Mucosa of descending colon (tissue), 3 donors: Measurements from ENCODE around the gene HNRNPAB. TPM values are rescaled to one million over a fixed set of nuclear protein-coding genes. Genes with fewer than 3 reads are reported as not detected.
A peak's percentile ranks its signal among the peaks of the same experiment; 100 is the strongest.

Experiments used
- ATAC-seq: fragments of 200-7000 bp; cut with Tn5 transposase; one replicate; pipeline ENCODE4 v1.9.1; 2020; ENCODE audit warnings: mild to moderate bottlenecking, moderate library complexity
- DNase-seq, 3 donors: peaks; one replicate each; pipeline ENCODE4 v3.0.0-alpha.2; 2020
- H3K36me3 ChIP-seq: fragments of 200-600 bp; one replicate; pipeline ENCODE4 v1.8.0; 2021; ENCODE audit warnings: low read depth, mild to moderate bottlenecking
- H3K4me1 ChIP-seq: fragments of 200-600 bp; one replicate; pipeline ENCODE4 v1.8.0; 2021; ENCODE audit warnings: low read depth, mild to moderate bottlenecking
- H3K4me3 ChIP-seq: fragments of 200-600 bp; one replicate; pipeline ENCODE4 v1.8.0; 2021; ENCODE audit warnings: mild to moderate bottlenecking
- H3K9me3 ChIP-seq: fragments of 200-600 bp; one replicate; pipeline ENCODE4 v1.8.0; 2021; ENCODE audit warnings: mild to moderate bottlenecking
- intact Hi-C, 2 donors: fragments of 100-400 bp; cut with DNase I in 1 of 2; cut with micrococcal nuclease in 1 of 2; formaldehyde crosslinking; loops; one replicate each; pipeline versions ENCODE4 v1.11.0 to v1.11.1; 2022; cut with DNase I, micrococcal nuclease
- total RNA-seq, 3 donors: library from RNA; stranded (reverse); fragmentation: NEBNext Ultra II Directional in 2 of 3; extraction: Animal tissue kit (Norgen Biotek cat#: 25700) in 2 of 3; gene quantifications; one replicate each; pipeline versions ENCODE4 v1.2.1 to v1.2.4, GENCODE V29; 2021 to 2023
- TF ChIP-seq, protein P1 (sequence below): fragments of 200-600 bp; IDR thresholded peaks from one replicate; pipeline ENCODE4 v1.8.0; 2022; ENCODE audit warnings: antibody characterized with exemption, mild to moderate bottlenecking
- donor health status: DM: no; HTN: no; CAD: no; lungs with moderate emphysema.
- donor health status: DM: no; HTN: no; CAD: no.
- donor health status: DM: no; HTN: yes; CAD: no.

Gene HNRNPAB
- total RNA-seq, 3 donors from 2014 or later, result 209 to 327 (median 244) TPM

DNA sequence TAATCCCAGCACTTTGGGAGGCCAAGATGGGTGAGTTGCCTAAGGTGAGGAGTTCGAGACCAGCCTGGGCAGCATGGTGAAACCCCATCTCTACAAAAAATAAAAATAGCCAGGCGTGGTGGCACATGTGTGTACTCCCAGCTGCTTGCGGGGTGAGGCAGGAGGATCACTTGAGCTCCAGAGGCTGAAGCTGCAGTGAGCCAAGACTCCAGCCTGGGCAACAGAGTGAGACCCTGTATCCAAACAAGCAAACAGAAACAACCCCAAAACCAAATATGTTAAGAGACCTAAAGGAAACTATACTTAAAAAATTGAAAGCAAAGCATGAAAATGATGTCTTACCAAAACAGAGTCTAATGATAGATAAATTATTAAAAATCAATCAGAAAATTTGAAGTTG, 12.4 kb downstream of the HNRNPAB start:
- Histone ChIP-seq H3K9me3 (no peaks in the 10 kb centered on the region), H3K36me3 (peaks cover 2% of the 10 kb centered on the region), H3K4me1 (peaks cover 47% of the 10 kb centered on the region), H3K4me3 (no peak overlapping the region)
- DNase-seq, result peak in 2 of 3 donors; percentile 37 to 38
- intact Hi-C loops, result no loop called here
- TF ChIP-seq, protein P1, sequence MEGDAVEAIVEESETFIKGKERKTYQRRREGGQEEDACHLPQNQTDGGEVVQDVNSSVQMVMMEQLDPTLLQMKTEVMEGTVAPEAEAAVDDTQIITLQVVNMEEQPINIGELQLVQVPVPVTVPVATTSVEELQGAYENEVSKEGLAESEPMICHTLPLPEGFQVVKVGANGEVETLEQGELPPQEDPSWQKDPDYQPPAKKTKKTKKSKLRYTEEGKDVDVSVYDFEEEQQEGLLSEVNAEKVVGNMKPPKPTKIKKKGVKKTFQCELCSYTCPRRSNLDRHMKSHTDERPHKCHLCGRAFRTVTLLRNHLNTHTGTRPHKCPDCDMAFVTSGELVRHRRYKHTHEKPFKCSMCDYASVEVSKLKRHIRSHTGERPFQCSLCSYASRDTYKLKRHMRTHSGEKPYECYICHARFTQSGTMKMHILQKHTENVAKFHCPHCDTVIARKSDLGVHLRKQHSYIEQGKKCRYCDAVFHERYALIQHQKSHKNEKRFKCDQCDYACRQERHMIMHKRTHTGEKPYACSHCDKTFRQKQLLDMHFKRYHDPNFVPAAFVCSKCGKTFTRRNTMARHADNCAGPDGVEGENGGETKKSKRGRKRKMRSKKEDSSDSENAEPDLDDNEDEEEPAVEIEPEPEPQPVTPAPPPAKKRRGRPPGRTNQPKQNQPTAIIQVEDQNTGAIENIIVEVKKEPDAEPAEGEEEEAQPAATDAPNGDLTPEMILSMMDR, result no peak
- ATAC-seq, result no peak

DNA sequence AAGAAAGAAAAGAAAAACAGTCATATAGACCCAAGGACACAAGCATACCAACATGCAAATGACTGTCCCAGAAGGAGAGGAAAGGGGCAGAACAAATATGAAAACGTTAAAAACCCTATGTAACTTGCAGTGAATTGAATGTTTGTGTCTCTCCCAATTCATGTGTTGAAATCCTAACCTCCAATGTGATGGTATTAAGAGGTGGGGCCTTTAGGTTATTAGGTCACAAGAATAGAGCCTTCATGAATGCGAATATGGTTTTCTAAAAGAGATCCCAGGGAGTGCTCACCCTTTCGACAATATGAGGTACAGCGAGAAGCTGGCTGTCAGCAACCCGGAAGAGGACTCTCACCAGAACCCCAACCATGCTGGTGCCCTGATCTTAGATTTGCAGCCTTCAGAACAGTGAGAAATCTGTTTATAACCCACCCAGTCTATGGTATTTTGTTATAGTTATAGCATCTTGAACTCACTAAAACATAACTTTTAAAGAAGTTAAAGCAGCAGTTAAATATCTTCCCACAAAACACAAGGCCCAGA, 14.0 kb downstream of the HNRNPAB start:
- H3K4me3 ChIP-seq, result no peak overlapping the region
- DNase-seq (no peak), ATAC-seq (no peak)
- peaks cover 35% of the 10 kb centered on the region for H3K4me1 ChIP-seq
- intact Hi-C loops, result no loop called here
- TF ChIP-seq, protein P1, result no peak
- H3K36me3 ChIP-seq, result no peaks in the 10 kb centered on the region
- H3K9me3 ChIP-seq, result no peaks in the 10 kb centered on the region

DNA sequence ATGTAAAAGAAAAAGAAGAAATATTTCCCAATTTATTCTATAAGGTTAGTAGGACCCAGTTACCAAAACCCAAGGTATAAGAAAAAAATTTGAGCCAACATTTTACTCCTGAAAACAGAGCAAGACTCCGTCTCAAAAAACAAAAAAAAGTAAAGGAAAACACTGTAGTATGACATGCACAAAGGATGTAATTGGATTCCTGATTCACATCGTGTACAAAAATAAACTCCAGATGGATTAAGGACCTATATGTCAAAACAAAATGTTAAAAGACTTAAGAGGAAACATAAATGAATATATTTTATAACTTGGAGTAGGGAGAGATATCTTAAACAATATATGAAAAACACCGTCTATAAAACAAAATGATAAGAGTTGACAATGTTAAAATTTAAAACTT, 14.5 kb downstream of the HNRNPAB start:
- intact Hi-C loops, result no loop called here
- no peaks in the 10 kb centered on the region for H3K36me3 ChIP-seq

DNA sequence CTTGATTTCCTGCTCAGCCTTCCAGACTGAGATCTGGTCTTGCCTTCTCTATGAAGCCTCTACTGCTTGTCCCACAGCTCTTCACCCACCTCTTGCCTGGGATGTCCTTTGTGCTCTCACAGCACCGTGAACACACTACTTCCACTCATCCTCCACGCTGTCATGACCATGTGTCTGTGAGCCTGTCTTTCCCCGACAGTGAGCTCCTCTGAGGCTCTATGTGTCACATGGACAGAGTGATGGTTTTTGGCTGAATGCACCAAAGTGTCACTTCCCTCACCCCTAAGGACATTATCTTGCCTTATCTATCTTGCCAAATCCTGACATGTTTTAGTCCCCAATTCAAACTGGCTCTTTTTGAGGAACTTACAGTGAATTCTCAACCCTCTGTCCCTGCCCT, 16.9 kb downstream of the HNRNPAB start:
- Histone ChIP-seq H3K36me3 (no peaks in the 10 kb centered on the region), H3K4me3 (no peak overlapping the region), H3K9me3 (no peaks in the 10 kb centered on the region), H3K4me1 (peaks cover 25% of the 10 kb centered on the region)
- DNase-seq (peak in 1 of 3 donors; percentile 11), ATAC-seq (no peak)
- TF ChIP-seq, protein P1, result no peak
- intact Hi-C loops, result no loop called here

More for the DNA sequence above, 14.5 kb downstream of the HNRNPAB start:
- Histone ChIP-seq H3K4me3 (no peak overlapping the region), H3K9me3 (no peaks in the 10 kb centered on the region), H3K4me1 (peaks cover 36% of the 10 kb centered on the region)
- TF ChIP-seq, protein P1, result no peak
- ATAC-seq, result no peak
- no peak for DNase-seq

DNA sequence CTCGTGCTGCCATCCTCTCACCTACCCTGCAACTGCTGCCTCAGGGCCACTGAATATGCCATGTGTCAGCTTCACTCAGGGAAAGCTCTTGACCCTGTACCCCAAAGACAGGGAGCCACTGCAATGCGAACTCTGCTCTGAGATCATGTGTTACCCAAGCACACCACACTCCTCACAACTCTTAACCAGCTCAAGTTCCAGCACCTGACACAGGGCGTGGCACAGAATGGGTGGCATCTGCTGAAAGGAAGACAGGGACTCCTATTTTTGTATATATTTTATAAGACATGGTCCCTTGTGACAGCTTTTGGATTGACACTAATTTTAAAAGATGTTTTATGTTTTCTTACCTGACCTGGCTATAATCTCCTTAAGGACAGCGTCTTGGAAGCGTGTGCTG, 17.5 kb downstream of the HNRNPAB start:
- H3K9me3 ChIP-seq, result no peaks in the 10 kb centered on the region
- no peak overlapping the region for H3K4me3 ChIP-seq
- H3K36me3 ChIP-seq, result no peaks in the 10 kb centered on the region
- peaks cover 20% of the 10 kb centered on the region for H3K4me1 ChIP-seq
- DNase-seq (peak in 2 of 3 donors; percentile 42 to 43), ATAC-seq (no peak)
- intact Hi-C loops, result no loop called here
- TF ChIP-seq, protein P1, result no peak

DNA sequence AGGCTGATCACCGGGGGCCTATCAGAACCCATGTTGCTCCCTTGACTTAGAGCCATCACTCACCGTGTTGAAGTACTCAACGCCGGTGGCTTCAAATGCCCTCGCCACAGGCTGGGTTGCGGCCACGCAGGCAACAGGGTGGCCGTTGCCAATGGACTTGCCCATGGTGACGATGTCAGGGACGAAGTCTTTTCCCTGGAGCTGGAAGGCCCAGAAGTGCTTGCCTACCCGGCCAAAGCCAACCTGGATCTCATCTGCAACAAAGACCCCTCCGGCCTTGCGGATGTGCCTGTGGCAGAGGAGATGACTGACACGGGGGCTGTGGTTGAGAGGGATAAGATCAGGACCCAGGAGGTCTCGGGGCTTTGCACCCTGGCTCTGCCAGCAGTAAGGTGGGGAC, 18.0 kb downstream of the HNRNPAB start:
- Histone ChIP-seq H3K36me3 (no peaks in the 10 kb centered on the region), H3K4me1 (peaks cover 18% of the 10 kb centered on the region), H3K4me3 (no peak overlapping the region), H3K9me3 (no peaks in the 10 kb centered on the region)
- ATAC-seq (no peak), DNase-seq (peak in 2 of 3 donors; percentile 27 to 41)
- intact Hi-C loops, result no loop called here
- TF ChIP-seq, protein P1, result no peak
